GM08714 (cell line): ENCODE results near the gene ITGA6.

ENCODE experiments used
- H3K4me3 ChIP-seq: fragments of 200-500 bp; sonication (Bioruptor generic); 2 replicates; pipeline ENCODE4 v1.5.1; 2014; ENCODE audit warnings: mild to moderate bottlenecking, low read length, inconsistent platforms
- ZNF274 ChIP-seq: IDR thresholded peaks from 2 replicates; pipeline ENCODE4 v1.6.1; 2012; ENCODE audit warnings: mild to moderate bottlenecking, low read depth, low read length

ITGA6 gene

DNA sequence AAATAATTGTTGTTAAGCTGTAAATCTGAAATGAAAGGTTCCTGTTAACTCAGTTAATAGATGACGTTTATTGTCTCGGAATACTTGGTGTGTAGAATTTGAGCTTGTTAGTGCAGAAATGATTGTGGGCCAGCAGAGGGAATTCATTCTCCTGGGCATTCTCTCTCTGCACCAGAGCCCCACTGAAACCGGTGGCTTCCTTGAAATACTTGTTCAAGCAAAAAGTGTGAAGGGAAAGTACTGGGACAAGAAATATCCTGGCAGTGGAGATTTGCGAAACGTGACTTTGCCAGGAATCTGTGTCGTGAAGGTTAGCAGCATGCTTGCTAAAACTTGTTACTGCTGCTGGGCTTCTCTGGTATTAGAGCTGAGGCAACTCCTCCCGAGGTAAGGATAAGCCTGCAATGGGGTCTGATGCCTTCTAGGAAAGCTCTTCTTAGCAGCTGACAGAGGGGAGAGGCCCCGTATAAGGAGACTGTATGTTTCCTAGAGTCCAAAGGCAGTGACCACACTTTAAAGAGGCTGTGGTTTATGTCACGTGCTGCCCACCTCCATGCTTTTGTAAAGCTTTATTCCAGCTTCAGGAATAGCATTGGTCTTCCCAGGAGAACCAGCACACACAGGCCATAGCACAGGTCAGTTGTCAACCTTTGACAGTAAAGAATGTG lies 2.0 kb downstream of the ITGA6 start:
- TF ChIP-seq ZNF274 = no peak
- no peak overlapping the region for H3K4me3 ChIP-seq

- no peak for TF ChIP-seq ZNF274
Measured at GRCh38 chr2:172430027-172430426, 2.6 kb downstream of the ITGA6 start.

DNA sequence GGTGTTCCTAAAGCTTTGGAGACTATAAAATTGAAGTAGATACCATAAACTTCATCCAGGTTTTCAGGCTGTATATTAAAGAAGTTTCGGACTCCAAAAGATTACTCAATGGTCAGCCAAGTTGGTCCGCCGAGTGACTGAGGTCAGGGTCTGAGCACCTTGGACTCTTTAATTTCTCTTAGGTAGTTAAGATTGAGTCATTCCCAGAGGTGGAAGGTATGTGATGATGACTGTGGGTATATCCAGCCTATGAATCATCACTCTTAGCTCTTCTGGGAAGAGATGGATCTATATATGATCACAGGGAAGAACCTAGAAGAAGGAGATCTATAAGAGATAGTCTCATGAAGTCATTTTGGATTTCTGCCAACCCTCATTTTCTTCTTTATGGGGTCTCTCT lies 3.3 kb downstream of the ITGA6 start:
- no peak overlapping the region for H3K4me3 ChIP-seq
- TF ChIP-seq ZNF274 = no peak

More at GRCh38 chr2:172430027-172430426, 2.6 kb downstream of the ITGA6 start:
- H3K4me3 ChIP-seq = no peak overlapping the region

DNA sequence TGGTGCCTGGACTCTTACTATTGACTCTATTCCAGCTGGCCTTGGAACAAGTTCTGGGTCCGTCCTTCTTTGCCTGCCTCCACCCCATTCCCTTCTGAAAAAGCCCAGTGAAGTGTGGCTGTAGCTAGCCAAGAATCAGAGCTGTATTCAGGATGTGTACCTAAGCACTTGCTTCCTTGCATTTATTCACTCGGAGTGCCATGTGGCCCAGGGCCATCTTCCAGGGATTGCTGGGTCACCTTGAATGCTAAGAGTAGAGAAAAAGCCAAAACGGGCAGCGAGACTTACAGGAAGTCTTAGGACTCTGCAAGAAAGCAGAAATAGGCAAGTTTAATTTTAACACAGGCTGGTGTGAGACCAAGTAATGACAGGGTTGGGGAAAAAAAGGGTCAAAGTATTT lies 4.1 kb downstream of the ITGA6 start:
- TF ChIP-seq ZNF274 = no peak
- H3K4me3 ChIP-seq = no peak overlapping the region

DNA sequence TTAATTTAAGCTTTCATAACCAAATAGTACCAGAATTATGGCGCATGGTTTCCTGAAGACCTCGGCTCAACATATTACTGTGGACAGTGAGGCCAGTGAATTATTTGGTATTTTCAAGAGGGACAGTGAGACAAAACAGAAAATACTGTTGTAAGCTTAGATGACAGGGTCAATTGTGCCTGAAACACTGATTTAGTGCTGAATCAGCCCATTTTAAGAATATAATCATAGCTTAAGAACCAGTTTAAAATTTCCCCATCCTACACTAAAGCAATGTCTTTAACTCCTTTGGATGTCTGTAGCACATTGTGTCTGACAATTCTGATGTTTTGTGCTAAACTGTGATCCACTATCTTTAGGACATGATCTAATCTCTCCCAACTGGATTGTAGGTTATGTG lies 4.6 kb downstream of the ITGA6 start:
- TF ChIP-seq ZNF274 = no peak
- H3K4me3 ChIP-seq = no peak overlapping the region

- TF ChIP-seq ZNF274 = no peak
- H3K4me3 ChIP-seq = no peak overlapping the region
Measured at GRCh38 chr2:172433144-172433543, 5.8 kb downstream of the ITGA6 start.

DNA sequence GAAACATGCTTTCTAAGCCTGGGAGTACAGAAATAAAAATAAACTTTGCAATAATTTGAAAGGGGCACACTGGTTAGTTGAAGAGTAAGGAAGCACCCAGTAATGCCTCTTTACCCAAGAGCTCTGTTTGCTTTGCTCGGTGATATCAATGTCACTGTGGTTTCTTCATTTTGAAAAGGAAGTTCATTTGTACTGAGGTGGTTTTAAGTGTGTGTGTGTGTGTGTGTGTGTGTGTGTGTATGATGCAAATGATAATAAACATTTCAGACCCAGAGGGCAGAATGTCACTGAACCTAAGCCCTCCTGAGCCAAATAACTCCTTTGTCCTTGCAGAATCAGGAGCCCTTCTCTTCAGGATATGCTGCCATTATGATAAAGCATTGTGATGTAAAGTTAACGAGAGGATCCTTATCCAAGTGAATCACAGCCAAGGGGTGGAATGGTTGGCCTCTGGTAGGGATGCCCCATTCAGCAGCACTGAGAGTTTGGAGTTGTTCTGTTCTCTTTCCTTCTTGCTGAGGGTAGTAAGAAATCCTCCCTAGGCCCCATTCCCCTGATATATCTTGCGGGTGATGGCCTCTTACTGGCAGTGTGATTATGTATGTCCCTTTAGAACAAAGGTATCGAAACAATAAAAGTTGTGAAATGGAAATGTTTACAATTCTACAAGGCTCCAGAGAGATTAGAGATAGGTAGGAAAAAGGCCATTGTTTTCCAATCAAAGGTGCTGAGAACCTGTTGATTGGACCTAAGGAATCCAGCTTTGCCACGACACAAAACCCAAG lies 7.6 kb downstream of the ITGA6 start:
- no peak for TF ChIP-seq ZNF274
- H3K4me3 ChIP-seq = no peak overlapping the region

DNA sequence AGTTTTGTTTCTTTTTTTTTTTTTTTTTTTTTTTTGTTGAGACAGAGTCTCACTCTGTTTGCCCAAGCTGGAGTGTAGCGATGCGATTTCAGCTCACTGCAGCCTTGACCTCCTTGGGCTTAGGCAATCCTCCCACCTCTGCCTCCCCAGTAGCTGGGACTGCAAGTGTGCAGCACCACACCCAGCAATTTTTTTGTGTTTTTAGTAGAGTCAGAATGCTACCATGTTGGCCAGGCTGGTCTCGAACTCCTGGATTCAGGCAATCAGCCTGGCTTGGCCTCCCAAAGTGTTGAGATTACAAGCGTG lies 8.2 kb downstream of the ITGA6 start:
- H3K4me3 ChIP-seq = no peak overlapping the region
- no peak for TF ChIP-seq ZNF274

- no peak for TF ChIP-seq ZNF274
- H3K4me3 ChIP-seq = no peak overlapping the region
Measured at GRCh38 chr2:172436889-172437288, 9.5 kb downstream of the ITGA6 start.

GRCh38 chr2:172437419-172438341 lies 10.3 kb downstream of the ITGA6 start:
- TF ChIP-seq ZNF274 = no peak
- no peak overlapping the region; the same call in 1 of the 2 replicates for H3K4me3 ChIP-seq

GRCh38 chr2:172438741-172439508 lies 11.5 kb downstream of the ITGA6 start:
- no peak for TF ChIP-seq ZNF274
- H3K4me3 ChIP-seq = no peak overlapping the region

DNA sequence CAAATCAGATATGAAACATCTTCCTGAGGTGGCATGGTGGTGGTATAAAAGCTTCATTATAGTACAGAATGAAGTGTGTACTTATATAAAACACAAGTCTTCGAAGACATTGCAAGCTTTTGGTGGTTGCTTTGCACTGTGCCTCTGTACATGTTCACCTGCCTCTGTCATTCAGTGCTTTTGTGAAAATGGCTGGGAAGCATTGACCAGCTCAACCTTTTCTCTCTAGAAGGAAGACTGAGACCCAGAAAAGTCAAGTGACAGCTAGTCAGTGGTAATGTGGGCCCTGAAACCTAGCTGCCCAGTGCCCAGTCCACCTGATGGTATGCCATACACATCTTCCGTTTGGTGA lies 12.1 kb downstream of the ITGA6 start:
- H3K4me3 ChIP-seq = no peak overlapping the region
- TF ChIP-seq ZNF274 = no peak

- H3K4me3 ChIP-seq = no peak overlapping the region
- no peak for TF ChIP-seq ZNF274
Measured at GRCh38 chr2:172439911-172440310, 12.5 kb downstream of the ITGA6 start.

DNA sequence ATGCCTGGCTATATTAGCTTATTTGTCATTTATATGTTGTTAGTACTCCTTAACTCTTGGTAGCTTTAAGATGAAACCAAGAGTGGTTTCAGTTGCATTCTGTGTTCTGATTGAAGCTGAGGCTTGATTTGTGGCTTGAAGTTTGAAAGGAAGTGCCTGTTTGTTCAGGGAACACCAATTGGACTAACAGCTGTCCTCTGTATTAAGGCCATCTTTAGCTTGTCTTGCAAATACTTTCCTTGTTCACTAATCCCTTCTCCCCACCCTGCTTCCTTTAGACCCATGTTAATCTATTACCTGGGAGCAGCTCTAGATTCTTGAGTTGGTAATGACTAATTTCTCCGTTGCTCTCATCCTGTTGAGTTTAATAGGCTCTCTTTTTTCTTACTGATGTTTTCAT lies 13.4 kb downstream of the ITGA6 start:
- H3K4me3 ChIP-seq = no peak overlapping the region
- no peak for TF ChIP-seq ZNF274
